GM19238 (cell line): ENCODE measurements around the gene CELSR3.

Source experiments
- DNase-seq: peaks from one replicate; pipeline ENCODE4 v3.0.0; 2011; ENCODE audit warnings: low spot score; ENCODE audit not compliant: insufficient read length

The CELSR3 gene

GRCh38 chr3:48634661-48635221, 27.9 kb downstream of the CELSR3 start:
- DNase-seq: peak; percentile 69

GRCh38 chr3:48633743-48634142, 28.9 kb downstream of the CELSR3 start:
- no peak for DNase-seq

GRCh38 chr3:48633256-48633655, 29.4 kb downstream of the CELSR3 start:
- DNase-seq: no peak

GRCh38 chr3:48631516-48632448, 30.9 kb downstream of the CELSR3 start:
- no peak for DNase-seq

GRCh38 chr3:48630833-48631232, 31.9 kb downstream of the CELSR3 start:
- no peak for DNase-seq

GRCh38 chr3:48630407-48630806, 32.3 kb downstream of the CELSR3 start:
- no peak for DNase-seq

GRCh38 chr3:48629894-48630293, 32.8 kb downstream of the CELSR3 start:
- DNase-seq: no peak

- DNase-seq: no peak
These were observed 34.2 kb downstream of the CELSR3 start for GRCh38 chr3:48628277-48629017.

- no peak for DNase-seq
These were observed 37.1 kb downstream of the CELSR3 start for GRCh38 chr3:48625600-48625999.

- DNase-seq: no peak
These were observed 37.9 kb downstream of the CELSR3 start for GRCh38 chr3:48624767-48625166.

GRCh38 chr3:48623851-48624547, 38.7 kb downstream of the CELSR3 start:
- no peak for DNase-seq

- DNase-seq: no peak
These were observed 41.2 kb downstream of the CELSR3 start, which contains the start of gene TMEM89 for GRCh38 chr3:48621461-48621869. TMEM89 (minus strand) TSS chr3:48621769; CDS start chr3:48621756, 13 bp downstream.

- no peak for DNase-seq
These were observed 42.9 kb downstream of the CELSR3 start for GRCh38 chr3:48619541-48620524.

- no peak for DNase-seq
These were observed 45.1 kb downstream of the CELSR3 start for GRCh38 chr3:48617559-48617958.

- DNase-seq: no peak
These were observed 48.6 kb downstream of the CELSR3 start for GRCh38 chr3:48614044-48614443.

- DNase-seq: no peak
These were observed 50.4 kb downstream of the CELSR3 start for GRCh38 chr3:48612309-48612708.

GRCh38 chr3:48609088-48610005, 53.3 kb downstream of the CELSR3 start, which contains the start of gene UQCRC1:
UQCRC1 (minus strand) TSS chr3:48609646; CDS start chr3:48609620, 26 bp downstream.
- DNase-seq: peak; percentile 98

GRCh38 chr3:48607519-48607918, 55.2 kb downstream of the CELSR3 start:
- DNase-seq: no peak

GRCh38 chr3:48601622-48601994, 61.1 kb downstream of the CELSR3 start:
- DNase-seq: no peak
